Embryonic facial prominence (tissue), 1 donor: Measurements from ENCODE around the gene FTL.
"Not testable (repeated sequence)": the region's sequence is repeated elsewhere in the genome, so short reads cannot be mapped to it uniquely, and the experiment has no call there.

ENCODE experiments used
- DNase-seq: peaks from one replicate; pipeline ENCODE4 v3.0.0-alpha.2; 2016; ENCODE audit errors: extremely low spot score

The FTL gene

GRCh38 chr19:48965040-48965805, at the start of gene FTL:
TSS of gene FTL (plus strand) at chr19:48965309. CDS start at chr19:48965508, 199 bp downstream.
- DNase-seq = peak; percentile 79

- no peak for DNase-seq
Observed at GRCh38 chr19:48915757-48916156, 49.4 kb upstream of the FTL start.

- no peak for DNase-seq
Observed at GRCh38 chr19:48918071-48918470, 47.0 kb upstream of the FTL start.

GRCh38 chr19:48918801-48919247, 46.3 kb upstream of the FTL start:
- DNase-seq = no peak

GRCh38 chr19:48919271-48919670, 45.8 kb upstream of the FTL start:
- DNase-seq = not testable (repeated sequence)

- no peak for DNase-seq
Observed at GRCh38 chr19:48920949-48921348, 44.2 kb upstream of the FTL start.

GRCh38 chr19:48921721-48922500, 43.2 kb upstream of the FTL start:
- no peak for DNase-seq

- DNase-seq = no peak
Observed at GRCh38 chr19:48922548-48923490, 42.3 kb upstream of the FTL start.

GRCh38 chr19:48925240-48925843, 39.8 kb upstream of the FTL start:
- DNase-seq = no peak

GRCh38 chr19:48925890-48926289, 39.2 kb upstream of the FTL start:
- DNase-seq = not testable (repeated sequence)

- no peak for DNase-seq
Observed at GRCh38 chr19:48926909-48927308, 38.2 kb upstream of the FTL start.

- not testable (repeated sequence) for DNase-seq
Observed at GRCh38 chr19:48927692-48928091, 37.4 kb upstream of the FTL start.

GRCh38 chr19:48928164-48929025, 36.7 kb upstream of the FTL start:
- DNase-seq = no peak

GRCh38 chr19:48933382-48933932, 31.7 kb upstream of the FTL start, which contains the start of gene DHDH:
TSS of gene DHDH (plus strand) at chr19:48933699. CDS start at chr19:48933722, 23 bp downstream.
- peak; percentile 44 for DNase-seq

- DNase-seq = no peak
Observed at GRCh38 chr19:48934837-48935236, 30.3 kb upstream of the FTL start.

- DNase-seq = no peak
Observed at GRCh38 chr19:48935864-48936263, 29.2 kb upstream of the FTL start.

GRCh38 chr19:48938256-48938655, 26.9 kb upstream of the FTL start:
- no peak for DNase-seq

- DNase-seq = no peak
Observed at GRCh38 chr19:48940902-48941301, 24.2 kb upstream of the FTL start.

GRCh38 chr19:48943081-48943480, 22.0 kb upstream of the FTL start:
- DNase-seq = no peak

- no peak for DNase-seq
Observed at GRCh38 chr19:48945415-48945814, 19.7 kb upstream of the FTL start.
